Tibial nerve (tissue), 4 donors: Measurements from ENCODE around the gene GATA6. TPM values are rescaled to one million over a fixed set of nuclear protein-coding genes. Genes with fewer than 3 reads are reported as not detected.

Experiments
- DNase-seq, 2 donors: peaks; one replicate each; pipeline ENCODE4 v3.0.0-alpha.2; 2019; ENCODE audit warnings: low spot score in 2 of 2
- H3K27ac ChIP-seq, 4 donors: fragments of 200-600 bp; sonication (generic) in 3 of 4; one replicate each; pipeline ENCODE4 v1.5.1; 2017 to 2019; ENCODE audit warnings: mild to moderate bottlenecking in 1 of 4
- H3K27me3 ChIP-seq, 2 donors: fragments of 200-600 bp; sonication (generic) in 1 of 2; one replicate each; pipeline versions ENCODE4 v1.5.1 to v1.6.0; 2017 to 2019
- H3K36me3 ChIP-seq, 3 donors: fragments of 200-600 bp; sonication (generic); one replicate each; pipeline ENCODE4 v1.5.1; 2018 to 2019
- H3K4me1 ChIP-seq, 4 donors: fragments of 200-600 bp; sonication (generic) in 3 of 4; one replicate each; pipeline ENCODE4 v1.5.1; 2017 to 2019
- H3K4me3 ChIP-seq, 4 donors: fragments of 200-600 bp; sonication (generic) in 3 of 4; one replicate each; pipeline ENCODE4 v1.5.1; 2017 to 2019; ENCODE audit warnings: mild to moderate bottlenecking in 1 of 4, moderate library complexity in 1 of 4
- H3K9me3 ChIP-seq, 4 donors: fragments of 200-600 bp; sonication (generic) in 3 of 4; one replicate each; pipeline ENCODE4 v1.5.1; 2017 to 2019
- EP300 ChIP-seq, 2 donors: sonication (generic); formaldehyde crosslinking; IDR thresholded peaks; one replicate each; pipeline ENCODE4 v1.6.1; 2017; ENCODE audit warnings: antibody characterized with exemption in 2 of 2, mild to moderate bottlenecking in 1 of 2
- POLR2A ChIP-seq, 2 donors: fragments of 450-650 bp; IDR thresholded peaks; one replicate each; pipeline ENCODE4 v1.6.1; 2017; ENCODE audit warnings: antibody characterized with exemption in 2 of 2, mild to moderate bottlenecking in 2 of 2, moderate library complexity in 2 of 2
- WGBS, 2 donors: methylation state at CpG; one replicate each; pipeline ENCODE4 v1.1.5; 2018; 5-methylcytosine and 5-hydroxymethylcytosine counted together
- total RNA-seq, 4 donors: library from RNA; depleted of rRNA; stranded (reverse); fragments of >200 nt; gene quantifications; one replicate each; pipeline ENCODE4 v1.1.0, GENCODE V29; 2016
- TF ChIP-seq, protein P1 (sequence below), 5 experiments: fragments of 200-600 bp in 3 of 5; fragments of 450-650 bp in 2 of 5; sonication (generic) in 3 of 5; IDR thresholded peaks; one replicate each; pipeline ENCODE4 v1.5.1; 2016 to 2019; ENCODE audit warnings: antibody characterized with exemption in 5 of 5, mild to moderate bottlenecking in 3 of 5, moderate library complexity in 2 of 5

Gene GATA6
- total RNA-seq, 4 donors from 2014 or later = 4.2 to 8.4 (median 7.2) TPM

DNA sequence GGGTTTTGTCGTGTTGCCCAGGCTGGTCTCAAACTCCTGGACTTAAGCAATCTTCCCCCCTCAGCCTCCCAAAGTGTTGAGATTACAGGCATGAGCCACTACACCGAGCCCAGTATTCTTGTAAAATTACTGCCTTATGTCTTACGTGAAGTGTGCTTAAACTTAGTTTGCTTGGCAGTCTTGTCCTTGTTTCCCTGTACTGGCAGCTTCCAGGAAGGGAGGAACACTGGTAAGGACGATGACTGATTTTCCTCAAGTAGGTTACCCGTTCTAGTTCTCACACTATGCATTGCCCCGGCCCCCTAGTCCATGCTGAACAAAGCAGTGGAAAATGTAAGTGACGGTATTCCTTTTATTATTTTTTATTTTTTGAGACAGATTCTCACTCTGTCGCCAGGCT lies 19.7 kb upstream of the GATA6 start:
- Histone ChIP-seq H3K4me3 (no peak overlapping the region), H3K27me3 (peaks cover 0 to 7% of the 10 kb centered on the region in 2 donors), H3K27ac (no peak overlapping the region), H3K4me1 (no peaks in the 10 kb centered on the region), H3K9me3 (no peaks in the 10 kb centered on the region), H3K36me3 (no peaks in the 10 kb centered on the region)
- TF ChIP-seq, protein P1, sequence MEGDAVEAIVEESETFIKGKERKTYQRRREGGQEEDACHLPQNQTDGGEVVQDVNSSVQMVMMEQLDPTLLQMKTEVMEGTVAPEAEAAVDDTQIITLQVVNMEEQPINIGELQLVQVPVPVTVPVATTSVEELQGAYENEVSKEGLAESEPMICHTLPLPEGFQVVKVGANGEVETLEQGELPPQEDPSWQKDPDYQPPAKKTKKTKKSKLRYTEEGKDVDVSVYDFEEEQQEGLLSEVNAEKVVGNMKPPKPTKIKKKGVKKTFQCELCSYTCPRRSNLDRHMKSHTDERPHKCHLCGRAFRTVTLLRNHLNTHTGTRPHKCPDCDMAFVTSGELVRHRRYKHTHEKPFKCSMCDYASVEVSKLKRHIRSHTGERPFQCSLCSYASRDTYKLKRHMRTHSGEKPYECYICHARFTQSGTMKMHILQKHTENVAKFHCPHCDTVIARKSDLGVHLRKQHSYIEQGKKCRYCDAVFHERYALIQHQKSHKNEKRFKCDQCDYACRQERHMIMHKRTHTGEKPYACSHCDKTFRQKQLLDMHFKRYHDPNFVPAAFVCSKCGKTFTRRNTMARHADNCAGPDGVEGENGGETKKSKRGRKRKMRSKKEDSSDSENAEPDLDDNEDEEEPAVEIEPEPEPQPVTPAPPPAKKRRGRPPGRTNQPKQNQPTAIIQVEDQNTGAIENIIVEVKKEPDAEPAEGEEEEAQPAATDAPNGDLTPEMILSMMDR (IDR thresholded peaks at IDR 0.05) = no peak
- TF ChIP-seq EP300 (IDR thresholded peaks at IDR 0.05) = no peak
- TF ChIP-seq POLR2A (IDR thresholded peaks at IDR 0.05) = no peak
- 77 to 83% methylated on average over 8 of the region's 8 CpGs for WGBS, 2 donors
- no peak for DNase-seq

DNA sequence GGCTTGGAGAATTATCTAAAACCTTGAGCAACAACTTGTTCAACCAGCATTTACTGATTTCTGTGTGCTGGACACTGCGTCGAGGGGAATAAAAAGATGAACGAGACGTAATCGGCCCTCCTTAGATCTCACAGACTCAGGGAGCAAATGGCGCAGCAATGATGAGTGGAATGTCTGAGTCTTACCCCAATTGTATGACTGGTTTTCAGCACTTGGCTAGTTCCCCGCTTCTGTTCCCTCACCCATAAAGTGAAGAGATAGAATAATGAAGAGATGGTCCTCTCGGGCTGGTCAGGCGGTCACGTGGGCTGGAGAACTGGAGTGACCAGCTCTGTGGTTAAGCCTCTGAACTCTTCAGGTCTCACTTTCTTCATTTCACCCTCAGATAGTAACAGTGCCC lies 17.3 kb upstream of the GATA6 start:
- no peak overlapping the region for H3K4me3 ChIP-seq
- H3K9me3 ChIP-seq = no peaks in the 10 kb centered on the region
- 65 to 76% methylated on average over 10 of the region's 10 CpGs for WGBS, 2 donors
- no peak for DNase-seq
- no peaks in the 10 kb centered on the region for H3K4me1 ChIP-seq
- TF ChIP-seq EP300 (IDR thresholded peaks at IDR 0.05) = no peak
- TF ChIP-seq POLR2A (IDR thresholded peaks at IDR 0.05) = no peak
- TF ChIP-seq, protein P1 (IDR thresholded peaks at IDR 0.05) = no peak
- no peak overlapping the region for H3K27ac ChIP-seq
- peaks cover 0 to 17% of the 10 kb centered on the region in 2 donors for H3K27me3 ChIP-seq
- H3K36me3 ChIP-seq = no peaks in the 10 kb centered on the region

DNA sequence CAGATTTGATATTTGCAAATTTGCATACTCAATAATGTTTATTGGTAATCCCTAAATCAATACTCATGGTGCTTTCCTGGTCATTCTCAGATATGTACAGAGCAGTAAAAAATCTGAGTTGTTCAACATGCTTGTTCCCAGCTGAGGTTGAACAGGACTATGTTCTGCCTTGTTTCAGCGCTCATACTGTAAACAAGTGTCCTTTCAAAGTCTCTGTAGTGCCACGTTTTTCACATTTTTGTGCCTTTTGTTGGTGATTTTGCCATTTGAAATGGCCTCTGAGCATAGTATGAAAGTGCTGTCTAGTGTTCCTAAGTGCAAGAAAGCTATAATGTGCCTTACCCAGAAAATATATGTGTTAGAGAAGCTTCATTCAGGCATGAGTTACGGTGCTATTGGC lies 16.0 kb upstream of the GATA6 start:
- Histone ChIP-seq H3K36me3 (no peaks in the 10 kb centered on the region), H3K27ac (no peak overlapping the region), H3K9me3 (no peaks in the 10 kb centered on the region), H3K4me3 (no peak overlapping the region), H3K4me1 (no peaks in the 10 kb centered on the region), H3K27me3 (peaks cover 0 to 16% of the 10 kb centered on the region in 2 donors)
- 54 to 55% methylated on average over 3 of the region's 3 CpGs for WGBS, 2 donors
- DNase-seq = no peak
- TF ChIP-seq EP300 (IDR thresholded peaks at IDR 0.05) (no peak), POLR2A (IDR thresholded peaks at IDR 0.05) (no peak)
- TF ChIP-seq, protein P1 (IDR thresholded peaks at IDR 0.05) = no peak

DNA sequence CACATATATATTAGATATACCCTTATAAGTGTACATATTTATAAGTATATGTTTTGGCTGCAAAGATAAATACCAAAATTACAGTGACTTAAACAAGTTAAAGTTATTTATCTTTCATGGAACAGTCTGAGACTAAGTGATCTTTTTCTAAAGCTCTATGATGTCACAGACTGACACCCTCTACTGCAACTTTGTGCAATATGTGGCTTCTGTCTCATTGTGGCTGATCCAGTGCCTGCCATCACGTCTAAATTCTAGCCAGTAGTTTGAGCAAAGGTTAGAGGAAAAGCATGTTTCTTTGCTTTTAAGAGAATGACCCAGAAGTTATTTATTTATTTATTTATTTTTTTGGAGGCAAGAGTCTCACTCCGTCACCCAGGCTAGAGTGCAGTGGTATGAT lies 13.8 kb upstream of the GATA6 start:
- no peaks in the 10 kb centered on the region for H3K9me3 ChIP-seq
- no peaks in the 10 kb centered on the region for H3K36me3 ChIP-seq
- no peak overlapping the region for H3K4me3 ChIP-seq
- no peaks in the 10 kb centered on the region for H3K4me1 ChIP-seq
- TF ChIP-seq EP300 (IDR thresholded peaks at IDR 0.05) (no peak), POLR2A (IDR thresholded peaks at IDR 0.05) (no peak)
- TF ChIP-seq, protein P1 (IDR thresholded peaks at IDR 0.05) = no peak
- DNase-seq = no peak
- no peak overlapping the region for H3K27ac ChIP-seq
- peaks cover 0 to 18% of the 10 kb centered on the region in 2 donors for H3K27me3 ChIP-seq
- 78 to 79% methylated on average over 2 of the region's 2 CpGs for WGBS, 2 donors

DNA sequence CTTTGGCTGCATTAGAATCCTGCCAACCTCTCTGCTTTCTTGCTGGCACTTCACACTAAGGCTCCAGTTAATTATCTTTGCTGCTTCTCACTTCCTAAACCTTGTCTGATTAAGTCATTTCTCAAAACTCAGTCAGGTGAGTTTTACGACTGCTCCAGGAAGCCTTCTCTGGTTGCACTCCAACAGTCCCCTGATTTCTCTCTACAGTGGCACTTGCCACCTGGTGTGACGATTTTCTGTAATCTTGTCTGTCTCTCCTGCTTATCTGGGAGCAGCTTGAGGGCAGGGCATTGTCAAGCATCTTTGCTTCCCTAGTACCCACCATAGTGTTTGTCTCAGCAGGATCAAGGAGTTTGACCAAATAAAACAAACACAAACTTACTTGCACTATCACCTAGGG lies 10.4 kb upstream of the GATA6 start:
- H3K36me3 ChIP-seq = no peaks in the 10 kb centered on the region
- WGBS, 2 donors = 74 to 78% methylated on average over 2 of the region's 2 CpGs

More for the DNA sequence above, 10.4 kb upstream of the GATA6 start:
- H3K4me3 ChIP-seq = no peak overlapping the region
- TF ChIP-seq, protein P1 (IDR thresholded peaks at IDR 0.05) = no peak
- TF ChIP-seq EP300 (IDR thresholded peaks at IDR 0.05) (no peak), POLR2A (IDR thresholded peaks at IDR 0.05) (no peak)
- H3K9me3 ChIP-seq = no peaks in the 10 kb centered on the region
- no peak for DNase-seq
- peaks cover 0 to 44% of the 10 kb centered on the region in 2 donors for H3K27me3 ChIP-seq
- H3K27ac ChIP-seq = no peak overlapping the region
- H3K4me1 ChIP-seq = no peaks in the 10 kb centered on the region
